Measurements from ENCODE around the gene ADORA3.

GRCh38 chr1:111450185-111450584 lies 53.2 kb downstream of the ADORA3 start:
- TF ChIP-seq CTCF (IDR thresholded peaks at IDR 0.05) (no peak), TCF7L2 (IDR thresholded peaks at IDR 0.05; ENCODE audit: low read depth, low read length) (no peak), POLR2AphosphoS5 (IDR thresholded peaks at IDR 0.05; ENCODE audit: low read depth, low read length) (no peak), REST (IDR thresholded peaks at IDR 0.05; ENCODE audit: insufficient read depth in 1 of 2, low read depth in 2 of 2, low read length in 1 of 2) (no peak)

Data from Panc1 (cell line).